ENCODE measurements around the gene SSUH2.

Gene SSUH2

DNA sequence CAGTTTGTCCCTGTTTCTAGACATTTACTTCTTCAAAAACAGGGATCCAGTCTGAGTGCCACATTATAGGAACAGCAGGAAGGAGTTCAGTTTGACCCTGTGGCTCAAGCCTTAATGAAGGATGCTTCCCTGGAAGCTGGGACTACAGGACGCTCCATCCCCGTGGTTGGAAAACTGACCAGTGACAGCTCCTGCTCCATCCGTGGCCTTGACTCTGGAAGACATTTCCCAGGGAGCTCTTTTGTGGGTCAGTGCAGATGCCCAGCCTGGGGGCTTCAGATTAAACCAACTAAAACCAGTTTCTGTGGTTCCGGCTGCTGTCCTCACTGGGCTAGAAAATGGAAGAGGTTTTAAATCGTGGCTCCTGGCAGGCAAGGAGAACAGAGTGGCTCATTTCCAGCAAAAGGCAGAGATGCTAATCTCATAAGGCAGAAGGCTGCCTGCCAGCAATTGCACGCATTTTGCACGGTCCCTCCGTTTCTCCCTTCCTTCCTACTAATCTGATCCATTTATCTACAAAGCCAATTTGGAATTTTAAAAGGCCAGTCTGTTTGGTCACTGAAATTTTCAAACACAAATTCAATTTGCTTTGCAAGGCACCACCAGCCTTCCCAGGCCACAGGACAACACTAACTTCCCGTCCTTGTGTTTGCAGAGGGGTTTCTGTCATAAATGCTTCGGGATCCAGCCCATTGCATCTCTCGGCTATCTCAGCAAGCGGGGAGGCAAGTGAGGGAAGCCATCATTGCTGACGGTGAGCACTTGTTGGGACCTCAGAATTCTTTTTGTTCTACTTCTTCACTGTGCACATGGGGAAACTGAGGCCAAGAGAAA lies 6.2 kb upstream of the SSUH2 start:
- peaks cover 37 to 68% of the 10 kb centered on the region in 2 experiments for H3K27me3 ChIP-seq (ENCODE audit: control insufficient read depth in 1 of 2, insufficient read depth in 1 of 2, low read length in 2 of 2)
- no peak overlapping the region for H2AK5ac ChIP-seq (ENCODE audit: low read length, severe bottlenecking)
- no peak overlapping the region for H3K4me3 ChIP-seq (ENCODE audit: insufficient read depth in 1 of 2, low read depth in 1 of 2, low read length in 2 of 2)
- no peak overlapping the region for H3K23ac ChIP-seq (ENCODE audit: low read length in 2 of 2)
- H3K4ac ChIP-seq (ENCODE audit: low read depth in 1 of 2, low read length in 2 of 2) = no peak overlapping the region
- H4K8ac ChIP-seq (ENCODE audit: low read length) = no peak overlapping the region
- WGBS = 73% methylated on average over 13 of the region's 13 CpGs
- H2AFZ ChIP-seq (ENCODE audit: low read depth, low read length) = no peak overlapping the region
- H3K4me2 ChIP-seq (ENCODE audit: low read length, poor library complexity, severe bottlenecking) = no peak overlapping the region
- no peak overlapping the region for H2BK15ac ChIP-seq (ENCODE audit: low read depth, poor library complexity, severe bottlenecking)
- no peak overlapping the region for H4K91ac ChIP-seq (ENCODE audit: low read length)
- H3K9ac ChIP-seq (ENCODE audit: low read length) = no peak overlapping the region
- H3K14ac ChIP-seq (ENCODE audit: low read length in 2 of 2) = no peak overlapping the region
- no peak overlapping the region for H2BK120ac ChIP-seq (ENCODE audit: low read depth, low read length)
- no peak overlapping the region for H3K27ac ChIP-seq (ENCODE audit: low read length, poor library complexity, severe bottlenecking)
- H2BK5ac ChIP-seq (ENCODE audit: low read depth, low read length, poor library complexity, severe bottlenecking) = no peak overlapping the region
- H3K79me1 ChIP-seq (replicated peaks; ENCODE audit: low read length, poor library complexity, severe bottlenecking) = no peaks in the 10 kb centered on the region
- no peak for DNase-seq
- H3K18ac ChIP-seq (ENCODE audit: low read depth in 1 of 2, low read length in 2 of 2) = no peak overlapping the region
- no peaks in the 10 kb centered on the region for H3K36me3 ChIP-seq (ENCODE audit: control insufficient read depth in 1 of 2, insufficient read depth in 2 of 2, low read depth in 1 of 2, low read length in 2 of 2)
- no peak overlapping the region for H2BK12ac ChIP-seq (ENCODE audit: low read length in 2 of 2)
- peaks cover 6% of the 10 kb centered on the region for H3K9me3 ChIP-seq (ENCODE audit: control insufficient read depth, low read length)
- no peaks in the 10 kb centered on the region for H3K4me1 ChIP-seq (ENCODE audit: control insufficient read depth, insufficient read depth, low read depth, low read length)

DNA sequence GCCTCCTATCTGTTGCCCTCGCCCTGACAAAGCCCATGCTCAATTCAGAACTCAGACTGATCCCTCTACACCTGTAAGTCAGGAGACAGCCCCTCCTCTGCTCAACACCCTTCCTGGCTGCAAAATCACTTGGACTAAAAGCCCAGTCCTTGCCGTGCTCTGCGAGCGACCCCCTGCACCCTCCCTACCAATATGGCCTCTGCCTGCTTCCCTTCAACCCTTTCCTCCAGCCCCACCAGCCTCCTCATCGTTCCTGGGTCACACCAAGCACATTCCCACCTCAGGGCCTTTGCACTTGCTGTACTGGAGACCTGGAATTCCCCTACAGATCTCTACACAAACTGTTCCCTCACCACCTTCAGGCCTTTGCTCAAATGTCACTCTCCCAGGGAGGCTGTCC lies 5.2 kb upstream of the SSUH2 start:
- H3K18ac ChIP-seq (ENCODE audit: low read depth in 1 of 2, low read length in 2 of 2) = no peak overlapping the region
- 76% methylated on average over 5 of the region's 5 CpGs for WGBS
- H3K4me1 ChIP-seq (ENCODE audit: control insufficient read depth, insufficient read depth, low read depth, low read length) = peaks cover 4% of the 10 kb centered on the region
- H2AK5ac ChIP-seq (ENCODE audit: low read length, severe bottlenecking) = no peak overlapping the region
- H3K36me3 ChIP-seq (ENCODE audit: control insufficient read depth in 1 of 2, insufficient read depth in 2 of 2, low read depth in 1 of 2, low read length in 2 of 2) = no peaks in the 10 kb centered on the region
- no peak overlapping the region for H2BK120ac ChIP-seq (ENCODE audit: low read depth, low read length)
- no peak overlapping the region for H4K91ac ChIP-seq (ENCODE audit: low read length)
- peaks cover 44 to 79% of the 10 kb centered on the region in 2 experiments for H3K27me3 ChIP-seq (ENCODE audit: control insufficient read depth in 1 of 2, insufficient read depth in 1 of 2, low read length in 2 of 2)
- no peak overlapping the region for H3K14ac ChIP-seq (ENCODE audit: low read length in 2 of 2)
- H2AFZ ChIP-seq (ENCODE audit: low read depth, low read length) = no peak overlapping the region
- no peak overlapping the region for H3K4ac ChIP-seq (ENCODE audit: low read depth in 1 of 2, low read length in 2 of 2)
- H3K27ac ChIP-seq (ENCODE audit: low read length, poor library complexity, severe bottlenecking) = no peak overlapping the region
- no peak overlapping the region for H2BK15ac ChIP-seq (ENCODE audit: low read depth, poor library complexity, severe bottlenecking)
- H3K9me3 ChIP-seq (ENCODE audit: control insufficient read depth, low read length) = peaks cover 6% of the 10 kb centered on the region
- no peak overlapping the region for H3K4me2 ChIP-seq (ENCODE audit: low read length, poor library complexity, severe bottlenecking)
- no peak overlapping the region for H4K8ac ChIP-seq (ENCODE audit: low read length)
- H3K23ac ChIP-seq (ENCODE audit: low read length in 2 of 2) = no peak overlapping the region
- no peak overlapping the region for H3K4me3 ChIP-seq (ENCODE audit: insufficient read depth in 1 of 2, low read depth in 1 of 2, low read length in 2 of 2)
- H2BK5ac ChIP-seq (ENCODE audit: low read depth, low read length, poor library complexity, severe bottlenecking) = no peak overlapping the region
- H3K79me1 ChIP-seq (replicated peaks; ENCODE audit: low read length, poor library complexity, severe bottlenecking) = no peaks in the 10 kb centered on the region
- no peak overlapping the region for H2BK12ac ChIP-seq (ENCODE audit: low read length in 2 of 2)
- no peak for DNase-seq
- H3K9ac ChIP-seq (ENCODE audit: low read length) = no peak overlapping the region

DNA sequence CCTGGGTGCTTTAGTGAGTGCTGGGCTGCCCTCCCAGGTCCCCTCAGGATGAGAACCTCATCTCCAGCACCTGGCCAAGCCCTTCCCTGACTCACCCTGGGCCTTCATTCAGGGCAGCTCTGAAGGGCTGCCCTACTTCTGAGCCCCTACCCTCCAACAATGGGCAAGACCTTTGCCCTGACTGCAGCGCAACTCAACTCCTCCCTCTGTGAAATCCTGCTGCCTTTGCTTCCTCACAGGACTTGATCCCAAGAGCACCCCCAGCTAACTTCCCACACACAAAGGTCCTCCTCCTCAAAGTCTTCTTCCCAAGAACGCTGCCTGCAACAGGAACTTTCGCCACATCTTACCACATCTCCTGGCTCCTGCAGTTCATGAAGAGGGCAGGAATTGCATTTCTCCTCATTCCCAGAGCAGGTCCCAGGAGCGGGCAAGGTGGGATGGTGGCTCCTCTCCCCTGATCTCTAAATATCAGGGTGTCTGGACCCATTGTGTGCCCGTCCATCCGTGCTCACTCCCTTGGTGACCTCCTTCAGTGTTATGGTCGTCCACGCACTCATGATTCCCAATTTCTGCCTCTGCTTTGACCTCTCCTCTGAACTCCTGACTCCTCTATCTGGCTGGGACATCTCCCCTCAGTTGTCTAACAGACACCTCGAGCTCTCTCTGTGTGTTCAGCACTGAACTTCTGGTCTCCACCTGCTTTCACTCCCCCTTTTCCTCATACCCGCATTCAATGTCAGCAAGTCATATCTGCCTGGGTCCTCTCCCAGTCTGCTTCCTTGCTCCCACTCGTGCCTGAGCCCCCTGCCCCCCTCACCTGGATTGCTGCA lies 4.5 kb upstream of the SSUH2 start:
- no peak overlapping the region for H3K4me3 ChIP-seq (ENCODE audit: insufficient read depth in 1 of 2, low read depth in 1 of 2, low read length in 2 of 2)
- H3K9ac ChIP-seq (ENCODE audit: low read length) = no peak overlapping the region
- H3K9me3 ChIP-seq (ENCODE audit: control insufficient read depth, low read length) = peaks cover 3% of the 10 kb centered on the region
- WGBS = 84% methylated on average over 11 of the region's 11 CpGs
- no peak overlapping the region for H2BK120ac ChIP-seq (ENCODE audit: low read depth, low read length)
- no peak overlapping the region for H3K18ac ChIP-seq (ENCODE audit: low read depth in 1 of 2, low read length in 2 of 2)
- no peak overlapping the region for H2BK5ac ChIP-seq (ENCODE audit: low read depth, low read length, poor library complexity, severe bottlenecking)
- H3K27ac ChIP-seq (ENCODE audit: low read length, poor library complexity, severe bottlenecking) = no peak overlapping the region
- no peak overlapping the region for H2AK5ac ChIP-seq (ENCODE audit: low read length, severe bottlenecking)
- peaks cover 49 to 85% of the 10 kb centered on the region in 2 experiments for H3K27me3 ChIP-seq (ENCODE audit: control insufficient read depth in 1 of 2, insufficient read depth in 1 of 2, low read length in 2 of 2)
- no peak overlapping the region for H3K14ac ChIP-seq (ENCODE audit: low read length in 2 of 2)
- no peak overlapping the region for H2BK15ac ChIP-seq (ENCODE audit: low read depth, poor library complexity, severe bottlenecking)
- peaks cover 4% of the 10 kb centered on the region for H3K4me1 ChIP-seq (ENCODE audit: control insufficient read depth, insufficient read depth, low read depth, low read length)
- no peak overlapping the region for H4K91ac ChIP-seq (ENCODE audit: low read length)
- no peak overlapping the region for H3K23ac ChIP-seq (ENCODE audit: low read length in 2 of 2)
- no peak overlapping the region for H2BK12ac ChIP-seq (ENCODE audit: low read length in 2 of 2)
- H3K36me3 ChIP-seq (ENCODE audit: control insufficient read depth in 1 of 2, insufficient read depth in 2 of 2, low read depth in 1 of 2, low read length in 2 of 2) = no peaks in the 10 kb centered on the region
- no peaks in the 10 kb centered on the region for H3K79me1 ChIP-seq (replicated peaks; ENCODE audit: low read length, poor library complexity, severe bottlenecking)
- H2AFZ ChIP-seq (ENCODE audit: low read depth, low read length) = no peak overlapping the region
- no peak for DNase-seq
- no peak overlapping the region for H3K4me2 ChIP-seq (ENCODE audit: low read length, poor library complexity, severe bottlenecking)
- H3K4ac ChIP-seq (ENCODE audit: low read depth in 1 of 2, low read length in 2 of 2) = no peak overlapping the region
- no peak overlapping the region for H4K8ac ChIP-seq (ENCODE audit: low read length)

Measured in mesenchymal stem cell (in vitro differentiated cells and primary cell).